H1 (cell line): ENCODE results near the gene SGSH. TPM values are rescaled to one million over a fixed set of nuclear protein-coding genes. Genes with fewer than 3 reads are reported as not detected.
A peak's percentile ranks its signal among the peaks of the same experiment; 100 is the strongest.

Experiments used
- CTCF ChIA-PET: fragments of 300-600 bp; sonication (Branson Sonifier 250); formaldehyde crosslinking; loops from one replicate; lab custom pipeline; 2021; ENCODE audit not compliant: partially characterized antibody; lab: Charles Lee
- POLR2A ChIA-PET: fragments of 300-600 bp; sonication (Branson Sonifier 250); formaldehyde crosslinking; loops from one replicate; lab custom pipeline; 2021; ENCODE audit warnings: inconsistent platforms; ENCODE audit not compliant: partially characterized antibody; lab: Charles Lee
- DNase-seq, 2 experiments: peaks; one replicate each; pipeline versions ENCODE4 v3.0.0 to v3.0.0-alpha.2; 2010 to 2022; ENCODE audit warnings: low spot score in 2 of 2, low read depth in 1 of 2, mixed read lengths in 1 of 2
- FAIRE-seq: peaks from 2 replicates; lab custom pipeline; 2011; peaks lifted over from hg19 to GRCh38; lab: Jason Lieb, UNC
- H2AFZ ChIP-seq: 2 replicates; pipeline ENCODE4 v1.8.1; 2012; ENCODE audit warnings: low read length, inconsistent platforms
- H2AK5ac ChIP-seq: 2 replicates; pipeline ENCODE4 v1.6.1; 2013; ENCODE audit warnings: low read depth, low read length
- H2BK120ac ChIP-seq: replicated peaks from 2 replicates; pipeline ENCODE3; 2013; ENCODE audit warnings: low read depth, low read length, inconsistent platforms
- H2BK12ac ChIP-seq: 2 replicates; pipeline ENCODE4 v1.6.1; 2013; ENCODE audit warnings: low read depth, low read length
- H2BK15ac ChIP-seq: 2 replicates; pipeline ENCODE4 v1.6.1; 2013; ENCODE audit warnings: low read length
- H2BK20ac ChIP-seq: 2 replicates; pipeline ENCODE4 v1.6.1; 2013; ENCODE audit warnings: low read length
- H2BK5ac ChIP-seq: 2 replicates; pipeline ENCODE4 v1.6.1; 2013; ENCODE audit warnings: low read depth, low read length
- H3K14ac ChIP-seq: 2 replicates; pipeline ENCODE4 v1.6.1; 2013; ENCODE audit warnings: inconsistent platforms; ENCODE audit not compliant: insufficient read length
- H3K18ac ChIP-seq: 2 replicates; pipeline ENCODE4 v1.6.1; 2013; ENCODE audit warnings: low read length; ENCODE audit errors: extremely low read depth
- H3K23ac ChIP-seq: 2 replicates; pipeline ENCODE4 v1.6.1; 2013; ENCODE audit warnings: inconsistent platforms; ENCODE audit not compliant: insufficient read length
- H3K23me2 ChIP-seq: 2 replicates; pipeline ENCODE4 v1.6.1; 2013; ENCODE audit warnings: low read depth, low read length
- H3K27ac ChIP-seq: 2 replicates; pipeline ENCODE4 v1.6.1; 2011; ENCODE audit warnings: low read depth, low read length, inconsistent platforms
- H3K27me3 ChIP-seq, 4 experiments: replicated peaks in 1 of 4; 1 replicate in 1 of 4; 2 replicates in 3 of 4; pipeline versions ENCODE4 v1.6.1 to v1.8.1; 2011 to 2013; ENCODE audit warnings: low read length in 3 of 4, mild to moderate bottlenecking in 3 of 4, inconsistent platforms in 2 of 4, mixed read lengths in 2 of 4, moderate library complexity in 1 of 4; ENCODE audit not compliant: control insufficient read depth in 3 of 4, insufficient read depth in 3 of 4; ENCODE audit errors: extremely low read depth in 1 of 4
- H3K36me3 ChIP-seq, 4 experiments: 2 replicates each; pipeline versions ENCODE4 v1.6.1 to v1.8.1; 2011 to 2013; ENCODE audit warnings: mild to moderate bottlenecking in 4 of 4, low read length in 3 of 4, moderate library complexity in 2 of 4, control low read depth in 1 of 4, inconsistent platforms in 1 of 4; ENCODE audit not compliant: insufficient read depth in 4 of 4, control insufficient read depth in 2 of 4
- H3K4ac ChIP-seq: replicated peaks from 2 replicates; pipeline ENCODE3; 2013; ENCODE audit warnings: low read length, low read depth, mixed read lengths, inconsistent platforms; ENCODE audit not compliant: insufficient read length
- H3K4me1 ChIP-seq, 4 experiments: replicated peaks in 1 of 4; 1 replicate in 1 of 4; 2 replicates in 3 of 4; pipeline versions ENCODE4 v1.6.1 to v1.8.1; 2011 to 2013; ENCODE audit warnings: low read length in 3 of 4, inconsistent platforms in 2 of 4, mixed read lengths in 1 of 4; ENCODE audit not compliant: insufficient read depth in 4 of 4, control insufficient read depth in 3 of 4
- H3K4me2 ChIP-seq, 2 experiments: 2 replicates each; pipeline versions ENCODE4 v1.6.1 to v1.8.1; 2011 to 2013; ENCODE audit warnings: low read depth in 2 of 2, low read length in 2 of 2, control low read depth in 1 of 2, inconsistent platforms in 1 of 2, mild to moderate bottlenecking in 1 of 2; ENCODE audit not compliant: insufficient read depth in 1 of 2
- H3K4me3 ChIP-seq, 4 experiments: fragments of 200-600, 300-600 bp in 1 of 4; sonication (generic), shearing (Covaris generic), sonication (Bioruptor Twin) in 1 of 4; 2 replicates each; pipeline versions ENCODE4 v1.5.1 to v1.8.1; 2011 to 2016; ENCODE audit warnings: low read length in 4 of 4, low read depth in 3 of 4, control low read depth in 2 of 4, inconsistent platforms in 2 of 4, mild to moderate bottlenecking in 2 of 4, mixed read lengths in 1 of 4, moderate library complexity in 1 of 4; ENCODE audit not compliant: insufficient read depth in 2 of 4; ENCODE audit errors: extremely low read depth in 1 of 4
- H3K56ac ChIP-seq: replicated peaks from 2 replicates; pipeline ENCODE3; 2013; ENCODE audit warnings: low read depth, mild to moderate bottlenecking, mixed read lengths, low read length, inconsistent platforms; ENCODE audit not compliant: insufficient read length
- H3K79me1 ChIP-seq: 2 replicates; pipeline ENCODE4 v1.6.1; 2013; ENCODE audit warnings: low read depth, low read length, control low read depth
- H3K79me2 ChIP-seq, 2 experiments: 2 replicates each; pipeline versions ENCODE4 v1.6.1 to v1.8.1; 2012 to 2013; ENCODE audit warnings: low read length in 2 of 2, mild to moderate bottlenecking in 2 of 2, inconsistent platforms in 1 of 2; ENCODE audit not compliant: insufficient read depth in 2 of 2, control insufficient read depth in 1 of 2
- H3K9ac ChIP-seq, 4 experiments: replicated peaks in 1 of 4; 1 replicate in 1 of 4; 2 replicates in 3 of 4; pipeline versions ENCODE4 v1.6.1 to v1.8.1; 2011 to 2013; ENCODE audit warnings: low read depth in 3 of 4, low read length in 3 of 4, control low read depth in 2 of 4, mild to moderate bottlenecking in 2 of 4, moderate library complexity in 2 of 4, inconsistent platforms in 1 of 4; ENCODE audit errors: extremely low read depth in 1 of 4
- H3K9me3 ChIP-seq, 2 experiments: 2 replicates each; pipeline versions ENCODE4 v1.6.1 to v1.8.1; 2012 to 2013; ENCODE audit warnings: mild to moderate bottlenecking in 2 of 2, moderate library complexity in 2 of 2, control low read depth in 1 of 2, inconsistent platforms in 1 of 2, low read depth in 1 of 2, low read length in 1 of 2, mixed read lengths in 1 of 2; ENCODE audit not compliant: insufficient read depth in 2 of 2
- H4K20me1 ChIP-seq, 2 experiments: replicated peaks in 1 of 2; 2 replicates each; pipeline versions ENCODE3 to v1.8.1; 2011 to 2013; ENCODE audit warnings: inconsistent platforms in 2 of 2, low read length in 2 of 2, mild to moderate bottlenecking in 1 of 2; ENCODE audit not compliant: insufficient read depth in 2 of 2, control insufficient read depth in 1 of 2
- H4K5ac ChIP-seq: 2 replicates; pipeline ENCODE4 v1.6.1; 2013; ENCODE audit warnings: low read length, low read depth, mixed read lengths, inconsistent platforms; ENCODE audit not compliant: insufficient read length
- H4K8ac ChIP-seq: 2 replicates; pipeline ENCODE4 v1.8.0; 2013; ENCODE audit warnings: mild to moderate bottlenecking, moderate library complexity, low read length, inconsistent platforms; ENCODE audit not compliant: insufficient read depth; ENCODE audit errors: extremely low read depth
- H4K91ac ChIP-seq: replicated peaks from 2 replicates; pipeline ENCODE3; 2013; ENCODE audit warnings: low read length, mixed read lengths, inconsistent platforms; ENCODE audit not compliant: insufficient read length
- BACH1 ChIP-seq: IDR thresholded peaks from 2 replicates; pipeline ENCODE4 v1.6.1; 2012; ENCODE audit warnings: low read length, improper control_type of control experiment
- CBX5 ChIP-seq: fragments of 300-800, 300-1000 bp; sonication (generic); IDR thresholded peaks from 2 replicates; pipeline ENCODE4 v1.7.1; 2016; ENCODE audit warnings: antibody characterized with exemption, low read length, low read depth
- CBX8 ChIP-seq: fragments of 300-800, 300-1000 bp; sonication (generic); IDR thresholded peaks from 2 replicates; pipeline ENCODE4 v1.7.1; 2016; ENCODE audit warnings: low read depth, low read length, borderline replicate concordance
- CTBP2 ChIP-seq: IDR thresholded peaks from 2 replicates; pipeline ENCODE4 v1.7.0; 2011; ENCODE audit warnings: borderline replicate concordance, mild to moderate bottlenecking, moderate library complexity, mixed read lengths, low read length; ENCODE audit not compliant: insufficient read depth, insufficient read length
- FOSL1 ChIP-seq: IDR thresholded peaks from 2 replicates; pipeline ENCODE4 v1.6.1; 2011; ENCODE audit warnings: mild to moderate bottlenecking, low read depth, low read length, moderate library complexity; ENCODE audit not compliant: insufficient read depth
- GABPA ChIP-seq: IDR thresholded peaks from 2 replicates; pipeline ENCODE4 v1.6.1; 2011; ENCODE audit warnings: mild to moderate bottlenecking, low read length, moderate library complexity, borderline replicate concordance; ENCODE audit not compliant: insufficient read depth
- GTF2F1 ChIP-seq: IDR thresholded peaks from 2 replicates; pipeline ENCODE4 v1.6.1; 2012; ENCODE audit warnings: low read depth, low read length, improper control_type of control experiment, borderline replicate concordance
- RBBP5 ChIP-seq: IDR thresholded peaks from 2 replicates; pipeline ENCODE4 v1.7.1; 2012; ENCODE audit warnings: low read depth, mild to moderate bottlenecking, inconsistent platforms, low read length, moderate library complexity, borderline replicate concordance
- SP2 ChIP-seq: IDR thresholded peaks from 2 replicates; pipeline ENCODE4 v1.6.1; 2012; ENCODE audit warnings: mild to moderate bottlenecking, low read length, inconsistent platforms
- WGBS, 2 experiments: shearing (Covaris generic) in 1 of 2; methylation state at CpG; one replicate each; pipeline versions ENCODE4 v1.1.6 to v1.1.7; 2013 to 2015; ENCODE audit warnings: low lambda C conversion rate in 2 of 2, mixed read lengths in 2 of 2, inconsistent platforms in 1 of 2, low coverage in 1 of 2, missing lambda C conversion rate in 1 of 2; ENCODE audit not compliant: insufficient replicate concordance in 2 of 2, insufficient coverage in 1 of 2, insufficient read length in 1 of 2; ENCODE audit errors: extremely low coverage in 1 of 2, missing lambda C conversion rate in 1 of 2; 5-methylcytosine and 5-hydroxymethylcytosine counted together
- polyA plus RNA-seq, 7 experiments: library from polyadenylated mRNA; depleted of rRNA in 3 of 7; stranded (reverse) in 5 of 7; unstranded in 2 of 7; fragments of >200 nt in 5 of 7; fragments of 200-250 nt in 2 of 7; gene quantifications; 1 replicate in 5 of 7; 2 replicates in 1 of 7; 4 replicates in 1 of 7; pipeline versions ENCODE4 v1.2.1 to v1.2.3, GENCODE V29; 2011 to 2013; ENCODE audit warnings: missing spikeins in 2 of 7, mixed read lengths in 2 of 7
- total RNA-seq: library from RNA; stranded (reverse); fragmentation: NEBNext Ultra II Directional; extraction: Animal tissue kit (Norgen Biotek cat#: 25700); gene quantifications from 2 replicates; pipeline ENCODE4 v1.2.1, GENCODE V29; 2021

The SGSH gene
- total and polyA plus RNA-seq, 2 of the 8 experiments (the other 6 are each of a cell fraction or from before 2014, with no cell fraction given), result 18.0 to 19.6 TPM

DNA sequence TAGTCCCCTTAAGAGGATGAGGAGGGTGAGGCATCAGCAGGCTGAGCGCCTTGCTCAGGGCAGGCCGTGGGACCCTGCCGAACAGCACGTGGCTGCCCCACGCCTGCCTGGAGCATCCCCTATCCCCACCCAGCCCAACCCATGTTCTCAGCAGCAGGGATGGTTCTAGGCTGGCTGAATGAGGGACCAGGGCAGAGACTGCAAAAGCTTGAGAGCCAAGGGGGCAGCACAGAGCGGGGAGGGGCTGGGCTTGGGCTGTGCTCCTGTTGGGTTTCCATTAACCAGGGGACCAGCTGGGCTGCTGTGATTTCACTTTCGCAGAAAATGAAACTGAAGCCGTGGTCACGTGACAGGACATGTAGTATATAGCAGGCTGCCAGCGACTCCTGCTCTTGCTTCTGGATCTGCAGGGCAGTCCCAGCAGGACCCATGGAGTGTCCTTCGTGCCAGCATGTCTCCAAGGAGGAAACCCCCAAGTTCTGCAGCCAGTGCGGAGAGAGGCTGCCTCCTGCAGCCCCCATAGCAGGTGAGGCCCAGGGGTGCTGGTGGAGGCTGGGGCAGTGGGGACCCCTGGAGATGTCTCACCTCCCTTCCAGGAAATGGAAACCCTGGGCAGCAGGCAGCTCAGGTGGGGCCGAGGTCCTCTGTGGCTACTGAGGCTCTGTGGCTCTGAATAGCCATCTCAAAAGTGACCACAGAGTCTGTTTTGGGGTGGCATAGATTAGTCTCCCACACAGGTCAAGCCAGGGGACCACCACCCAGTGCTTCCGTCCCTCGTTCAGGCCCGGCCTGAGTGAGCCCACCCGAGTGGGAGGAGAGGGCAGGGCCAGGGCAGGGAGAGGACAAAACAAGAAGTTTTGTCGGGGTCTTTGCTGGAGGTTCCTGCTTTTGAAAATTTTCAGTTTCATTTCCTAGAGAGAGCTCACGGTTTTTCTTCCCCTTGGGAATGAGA, 43.4 kb upstream of the SGSH start:
- Histone ChIP-seq H2BK120ac (peak overlapping the region; percentile 10), H3K4me1 (peaks cover 12 to 20% (median 15%) of the 10 kb centered on the region in 4 experiments), H3K4me2 (peak overlapping the region in 1 of 2 experiments; percentile 80; a peak in 1 of 4 replicates), H2BK15ac (peak overlapping the region; percentile 61; the same call in 1 of the 2 replicates), H3K79me1 (0 out of 2 replicates have a peak, but pooled peaks cover 3% of the 10 kb centered on the region), H3K56ac (no peak overlapping the region), H2BK20ac (no peak overlapping the region), H2AFZ (no peak overlapping the region), H3K4ac (peak overlapping the region; percentile 21), H3K36me3 (peaks cover 0 to 6% (median 2%) of the 10 kb centered on the region in 4 experiments; a peak in 4 of 8 replicates), H3K27ac (no peak overlapping the region; the same call in 1 of the 2 replicates), H3K27me3 (no peaks in the 10 kb centered on the region), H3K23ac (peak overlapping the region; percentile 35), H4K5ac (peak overlapping the region; percentile 31), H3K23me2 (no peaks in the 10 kb centered on the region; the same call in 1 of the 2 replicates), H2BK5ac (peak overlapping the region; percentile 96; the same call in 1 of the 2 replicates), H3K18ac (peak overlapping the region; percentile 32; the same call in 1 of the 2 replicates), H3K9me3 (no peaks in the 10 kb centered on the region), H2AK5ac (peak overlapping the region; percentile 11; the same call in 1 of the 2 replicates), H3K9ac (no peak overlapping the region), H4K20me1 (peaks cover 0 to 1% of the 10 kb centered on the region in 2 experiments), H4K91ac (peak overlapping the region; percentile 93), H3K79me2 (peaks cover 0 to 10% of the 10 kb centered on the region in 2 experiments; a peak in 2 of 4 replicates), H2BK12ac (peak overlapping the region; percentile 80; the same call in 1 of the 2 replicates), H3K14ac (no peak overlapping the region), H3K4me3 (no peak overlapping the region), H4K8ac (peak overlapping the region; percentile 40; the same call in 1 of the 2 replicates)
- TF ChIP-seq FOSL1, result no peak
- no peak for TF ChIP-seq BACH1
- TF ChIP-seq SP2, result no peak
- no peak for TF ChIP-seq CBX5
- TF ChIP-seq GTF2F1, result no peak
- TF ChIP-seq CTBP2, result no peak
- TF ChIP-seq GABPA, result no peak
- TF ChIP-seq CBX8, result no peak
- no peak for TF ChIP-seq RBBP5
- ChIA-PET CTCF (interaction anchor here (0.8 to 1.6 kb wide), 6 partner anchors 10 to 68 kb away, joined by 3 to 6 read pairs (median 3); no protein-coding TSS in a partner anchor), POLR2A (interaction anchor here (1.2 to 4.9 kb wide), 4 partner anchors 9 to 53 kb away, joined by 3 to 63 read pairs (median 4); no protein-coding TSS in a partner anchor)
- 86% methylated on average over 18 of the region's 19 CpGs; no CpG with 5 or more reads in 1 of the 2 experiments for WGBS, 2 experiments
- FAIRE-seq (no peak), DNase-seq (peak in 1 of 2 experiments; percentile 51)
